Measurements from ENCODE around the gene PITX2. TPM values are rescaled to one million over a fixed set of nuclear protein-coding genes. Genes with fewer than 3 reads are reported as not detected.

PITX2 gene
- total RNA-seq, 1 experiment from 2014 or later = 8.3 TPM

GRCh38 chr4:110660755-110661154 lies 37.9 kb upstream of the PITX2 start (continued):
- no peak for TF ChIP-seq REST (IDR thresholded peaks at IDR 0.05; ENCODE audit: low read depth)
- TF ChIP-seq SIN3A (IDR thresholded peaks at IDR 0.05; ENCODE audit: low read depth) = no peak
- TF ChIP-seq ZFX (IDR thresholded peaks at IDR 0.05) = no peak
- TF ChIP-seq TCF7L2 (IDR thresholded peaks at IDR 0.05; ENCODE audit: borderline replicate concordance, extremely low read depth, insufficient read depth, insufficient read length) = no peak

GRCh38 chr4:110654254-110654635 lies 31.4 kb upstream of the PITX2 start:
- no TSS peak for BruUV-seq (replicated peaks)
- Histone ChIP-seq H3K4me1 (ENCODE audit: control insufficient read depth in 1 of 2, insufficient read depth in 2 of 2, low read length in 2 of 2) (no peaks in the 10 kb centered on the region), H2AFZ (ENCODE audit: low read depth, low read length, poor library complexity, severe bottlenecking) (no peak overlapping the region), H3K9ac (ENCODE audit: low read length) (no peak overlapping the region), H3K4me3 (replicated peaks in 1 of 2; ENCODE audit: low read depth in 1 of 2, low read length in 2 of 2) (no peak overlapping the region), H3K27ac (ENCODE audit: low read depth, low read length) (no peak overlapping the region), H3K79me2 (ENCODE audit: insufficient read depth, low read length) (no peaks in the 10 kb centered on the region), H3K9me3 (ENCODE audit: control insufficient read depth in 1 of 2, insufficient read depth in 1 of 2, low read depth in 1 of 2, low read length in 2 of 2) (no peaks in the 10 kb centered on the region), H3K9me2 (ENCODE audit: insufficient read depth) (no peaks in the 10 kb centered on the region), H4K20me1 (ENCODE audit: insufficient read depth) (no peaks in the 10 kb centered on the region), H3K4me2 (ENCODE audit: low read length) (no peak overlapping the region), H3K36me3 (ENCODE audit: control insufficient read depth in 1 of 2, insufficient read depth in 2 of 2, low read length in 2 of 2) (no peaks in the 10 kb centered on the region), H3K27me3 (ENCODE audit: insufficient read depth, low read length) (no peaks in the 10 kb centered on the region)
- intact Hi-C loops (cut with micrococcal nuclease) = no loop called here
- DNase-seq (ENCODE audit: low read depth, low spot score) (no peak), ATAC-seq (no peak)
- no peak for TF ChIP-seq CBX3 (IDR thresholded peaks at IDR 0.05; ENCODE audit: low read depth)
- no peak for TF ChIP-seq TCF7L2 (IDR thresholded peaks at IDR 0.05; ENCODE audit: borderline replicate concordance, extremely low read depth, insufficient read depth, insufficient read length)
- no peak for TF ChIP-seq ELF1 (IDR thresholded peaks at IDR 0.05; ENCODE audit: borderline replicate concordance, low read depth)
- no peak for TF ChIP-seq CTCF (IDR thresholded peaks at IDR 0.05 in 2 of 3, conservative IDR thresholded peaks at IDR 0.05 in 1 of 3; ENCODE audit: borderline replicate concordance in 1 of 3, insufficient read depth in 1 of 3, low read depth in 2 of 3, low read length in 2 of 3)
- TF ChIP-seq YY1 (IDR thresholded peaks at IDR 0.05; ENCODE audit: extremely low read depth, insufficient replicate concordance, low read depth, low read length) = no peak
- no peak for TF ChIP-seq FOSL1 (IDR thresholded peaks at IDR 0.05; ENCODE audit: low read depth)
- no peak for TF ChIP-seq ZBTB33 (IDR thresholded peaks at IDR 0.05; ENCODE audit: extremely low read depth, insufficient replicate concordance, low read length)
- TF ChIP-seq EZH2 (IDR thresholded peaks at IDR 0.05) = no peak
- TF ChIP-seq EZH2phosphoT487 (IDR thresholded peaks at IDR 0.05; ENCODE audit: borderline replicate concordance) = no peak
- ChIA-PET RAD21 (ENCODE audit: low non-redundant PET in 1 of 2, low total read pairs in 2 of 2, uncharacterized antibody in 2 of 2, unreplicated experiment in 2 of 2) (no interaction called here), POLR2A (no interaction called here), CTCF (no interaction called here)

All from HCT116 (cell line).